Stimulated activated CD8-positive, alpha-beta memory T cell treated with anti-CD3 and anti-CD28 coated beads, Interleukin-15, amount 100 ng/mL, for 1 hour (primary cell): ENCODE results near the gene ZBTB4.

Experiments
- DNase-seq: peaks from one replicate; pipeline ENCODE4 v3.0.0-alpha.2; 2020; ENCODE audit warnings: low read depth

Gene ZBTB4

GRCh38 chr17:7440834-7441195 is 38.6 kb downstream of the ZBTB4 start:
- DNase-seq: no peak

DNA sequence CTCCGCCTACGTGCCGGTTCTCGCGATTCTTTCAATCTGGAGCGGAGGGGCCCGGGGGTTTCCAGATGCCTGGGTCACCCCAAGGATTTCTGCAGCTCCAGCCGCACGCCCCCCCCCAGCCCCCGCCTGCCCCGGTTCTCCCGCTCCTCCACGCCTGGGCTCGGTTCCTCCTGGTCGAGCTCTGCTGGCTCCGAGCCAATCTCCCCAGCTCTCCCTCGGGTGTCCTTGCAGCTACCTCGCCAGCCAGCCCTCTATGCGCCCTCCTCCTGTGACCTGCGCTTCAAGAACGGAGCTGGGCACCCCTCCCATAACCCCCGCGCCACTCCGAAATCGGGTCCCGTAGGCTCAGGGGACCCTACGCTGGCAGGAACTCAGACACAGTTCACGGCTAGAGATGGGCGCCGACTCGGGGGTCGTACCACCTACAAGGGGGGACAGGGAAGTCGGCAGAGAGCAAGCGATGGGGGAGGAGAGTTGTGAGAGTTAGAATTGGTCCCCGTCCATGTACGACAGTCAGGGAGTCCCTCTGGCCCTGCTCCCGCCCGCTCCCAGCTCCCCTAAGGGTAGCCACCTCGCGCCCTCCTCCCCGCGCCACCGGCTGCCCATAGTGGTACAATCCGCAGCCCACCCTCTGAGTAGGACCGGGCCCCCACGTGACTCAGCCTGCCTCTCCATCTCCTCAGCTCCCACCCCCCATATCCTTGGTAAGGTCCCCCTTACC is 39.2 kb downstream of the ZBTB4 start:
- DNase-seq: no peak

DNA sequence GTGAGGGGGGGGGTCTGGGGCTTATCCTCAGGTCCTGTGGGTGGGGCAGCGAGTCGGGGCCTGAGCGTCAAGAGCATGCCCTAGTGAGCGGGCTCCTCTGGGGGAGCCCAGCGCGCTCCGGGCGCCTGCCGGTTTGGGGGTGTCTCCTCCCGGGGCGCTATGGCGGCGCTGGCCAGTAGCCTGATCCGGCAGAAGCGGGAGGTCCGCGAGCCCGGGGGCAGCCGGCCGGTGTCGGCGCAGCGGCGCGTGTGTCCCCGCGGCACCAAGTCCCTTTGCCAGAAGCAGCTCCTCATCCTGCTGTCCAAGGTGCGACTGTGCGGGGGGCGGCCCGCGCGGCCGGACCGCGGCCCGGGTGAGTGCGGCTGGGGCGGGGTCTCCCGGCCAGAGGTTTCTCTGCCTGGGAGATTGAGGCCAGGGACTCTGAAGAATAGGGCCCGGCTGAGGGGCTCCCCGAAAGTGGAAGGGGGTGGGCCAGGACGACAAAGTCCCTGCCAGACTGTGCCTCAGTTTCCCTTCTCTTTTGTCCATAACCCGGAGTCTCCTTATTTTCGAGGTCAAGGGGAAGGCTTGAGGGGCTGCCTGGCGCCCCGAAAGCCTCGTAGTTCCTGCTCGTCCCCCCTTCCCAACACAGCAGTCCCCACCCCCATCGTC is 39.8 kb downstream of the ZBTB4 start, which contains the start of gene FGF11:
Gene FGF11 (plus strand): TSS at position 51 of the 651 bp plus-strand sequence. CDS start 109 bp downstream, at position 160.
- DNase-seq: no peak

DNA sequence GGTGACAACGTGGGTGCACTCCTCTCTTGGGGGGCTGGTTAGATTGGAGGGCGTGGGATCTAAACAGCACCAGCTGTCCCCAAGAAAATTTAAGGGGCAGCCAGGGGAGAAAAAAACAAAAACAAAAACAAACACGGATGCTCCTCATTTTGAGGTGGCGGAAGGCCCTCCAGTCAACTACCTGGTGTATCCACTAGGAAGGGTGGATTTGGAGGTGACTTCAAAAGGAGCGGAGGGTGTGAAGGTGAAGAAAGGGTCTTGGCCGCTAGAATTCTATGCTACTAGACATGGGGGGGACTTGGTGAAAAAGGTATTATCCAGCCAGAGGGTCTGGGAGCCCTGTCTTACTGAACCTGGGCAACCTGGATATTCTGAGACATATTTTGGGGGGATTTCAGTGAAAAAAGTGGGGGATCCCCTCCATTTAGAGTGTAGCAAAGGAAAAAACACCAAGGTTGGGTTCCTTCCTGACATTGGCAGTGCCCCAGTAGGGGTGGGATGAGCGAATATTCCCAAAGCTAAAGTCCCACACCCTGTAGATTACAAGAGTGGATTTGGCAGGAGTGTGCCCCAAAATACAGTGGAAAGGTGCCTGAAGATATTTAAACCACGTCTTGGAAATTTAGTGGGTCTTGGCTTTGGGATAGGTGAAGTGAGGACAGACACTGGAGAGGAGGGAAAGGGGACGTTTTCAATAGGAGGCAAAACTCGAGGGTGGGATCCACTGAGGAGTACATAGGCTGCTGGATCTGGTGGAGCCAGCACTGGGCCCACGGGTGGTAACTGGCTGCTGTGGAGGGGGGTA is 40.6 kb downstream of the ZBTB4 start:
- DNase-seq: no peak

DNA sequence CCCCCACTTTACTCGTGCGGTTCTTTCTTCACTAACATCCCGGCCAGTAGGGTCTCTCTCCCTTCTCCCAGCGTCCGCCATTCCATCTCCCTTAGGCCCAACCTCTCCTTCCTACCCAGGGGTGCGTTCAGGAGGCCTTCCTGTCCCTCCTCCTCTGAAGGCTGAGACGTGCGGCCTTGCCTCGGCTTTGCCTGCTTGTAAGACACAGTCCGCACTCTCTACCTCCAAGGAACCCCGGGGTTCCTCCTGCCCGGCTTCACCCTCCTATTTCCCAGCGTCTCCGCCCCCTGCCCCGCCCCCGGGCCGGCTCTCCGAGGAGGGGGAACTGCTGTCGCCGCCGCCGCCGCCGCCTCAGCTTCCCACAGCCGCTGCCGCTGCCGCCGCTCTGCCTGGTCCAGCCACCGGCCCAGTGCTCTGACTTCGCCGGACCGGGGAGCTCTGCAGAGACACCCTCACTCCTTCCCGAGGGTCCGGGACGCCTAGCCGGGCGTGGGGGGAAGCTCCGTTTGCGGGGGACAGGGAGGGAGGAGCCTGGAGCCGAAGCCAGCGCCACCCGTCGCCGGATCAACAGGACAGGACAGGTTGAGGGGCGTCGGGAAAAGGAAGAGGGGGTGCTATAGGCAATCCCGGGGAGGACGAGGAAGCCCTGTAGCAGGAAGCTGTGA is 41.3 kb downstream of the ZBTB4 start:
- no peak for DNase-seq

- DNase-seq: no peak
Measured at GRCh38 chr17:7437369-7437863, 42.0 kb downstream of the ZBTB4 start.

DNA sequence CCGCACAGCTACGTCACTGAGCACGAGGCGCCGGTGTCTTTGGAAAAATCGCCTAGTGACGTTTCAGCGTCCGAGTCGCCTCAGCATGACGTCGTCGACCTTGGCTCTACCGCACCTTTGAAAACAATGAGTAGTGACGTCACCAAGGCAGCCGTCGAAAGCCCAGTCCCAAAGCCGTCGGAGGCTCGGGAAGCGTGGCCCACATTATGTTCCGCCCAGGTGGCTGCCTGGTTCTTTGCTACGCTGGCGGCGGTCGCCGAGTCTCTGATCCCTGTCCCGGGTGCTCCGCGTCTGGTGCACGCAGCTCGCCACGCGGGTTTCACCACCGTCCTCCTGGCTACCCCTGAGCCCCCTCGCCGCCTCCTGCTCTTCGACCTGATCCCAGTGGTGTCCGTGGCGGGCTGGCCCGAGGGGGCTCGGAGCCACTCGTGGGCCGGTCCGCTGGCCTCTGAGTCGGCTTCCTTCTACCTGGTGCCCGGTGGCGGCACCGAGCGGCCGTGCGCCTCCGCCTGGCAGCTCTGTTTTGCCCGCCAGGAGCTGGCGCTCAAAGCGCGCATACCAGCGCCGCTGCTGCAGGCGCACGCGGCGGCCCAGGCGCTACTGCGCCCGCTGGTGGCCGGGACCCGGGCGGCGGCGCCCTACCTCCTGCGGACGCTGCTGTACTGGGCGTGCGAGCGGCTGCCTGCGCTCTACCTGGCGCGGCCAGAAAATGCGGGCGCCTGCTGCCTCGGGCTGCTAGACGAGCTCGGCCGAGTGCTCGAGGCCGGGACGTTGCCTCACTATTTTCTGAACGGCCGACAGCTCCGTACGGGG is 42.7 kb downstream of the ZBTB4 start:
- peak; percentile 54 for DNase-seq

GRCh38 chr17:7435676-7436555 is 43.5 kb downstream of the ZBTB4 start:
- DNase-seq: peak; percentile 27

DNA sequence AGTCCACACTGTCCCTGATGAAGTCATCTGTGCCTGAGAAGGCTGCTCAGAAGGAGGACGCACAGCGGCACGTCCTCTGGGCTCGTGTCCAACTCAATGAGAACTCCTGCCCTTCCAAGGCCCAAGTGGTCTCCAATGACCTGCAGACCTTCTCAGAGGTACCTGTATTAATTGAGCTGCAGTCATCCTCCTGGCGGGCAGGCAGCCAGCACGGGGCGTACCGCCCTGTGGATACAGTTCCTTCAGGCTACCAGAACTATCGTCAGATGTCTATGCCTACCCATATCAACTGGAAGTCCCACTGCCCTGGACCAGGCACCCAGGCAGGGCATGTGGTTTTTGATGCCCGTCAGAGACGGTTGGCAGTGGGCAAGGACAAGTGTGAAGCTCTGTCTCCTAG is 47.1 kb downstream of the ZBTB4 start:
- DNase-seq: no peak

DNA sequence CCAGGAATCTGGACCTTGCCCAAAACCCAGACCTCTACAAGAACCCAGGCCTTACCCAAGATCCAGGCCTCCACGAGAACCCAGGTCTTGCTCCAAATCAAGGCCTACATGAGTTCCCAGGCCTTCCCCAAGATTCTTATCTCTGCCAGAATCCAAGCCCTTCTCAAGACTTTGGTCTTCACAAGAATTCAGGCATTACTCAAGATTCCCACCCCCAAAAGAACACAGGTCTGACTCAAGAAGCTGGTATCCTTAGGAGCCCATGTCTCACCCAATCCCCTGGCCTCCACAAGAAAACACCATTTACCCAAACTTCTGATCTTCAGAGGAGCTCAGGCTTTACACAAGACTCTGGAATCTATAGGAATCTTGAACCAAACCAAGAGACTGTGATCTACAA is 48.2 kb downstream of the ZBTB4 start:
- no peak for DNase-seq

GRCh38 chr17:7429722-7430121 is 49.7 kb downstream of the ZBTB4 start:
- DNase-seq: no peak

DNA sequence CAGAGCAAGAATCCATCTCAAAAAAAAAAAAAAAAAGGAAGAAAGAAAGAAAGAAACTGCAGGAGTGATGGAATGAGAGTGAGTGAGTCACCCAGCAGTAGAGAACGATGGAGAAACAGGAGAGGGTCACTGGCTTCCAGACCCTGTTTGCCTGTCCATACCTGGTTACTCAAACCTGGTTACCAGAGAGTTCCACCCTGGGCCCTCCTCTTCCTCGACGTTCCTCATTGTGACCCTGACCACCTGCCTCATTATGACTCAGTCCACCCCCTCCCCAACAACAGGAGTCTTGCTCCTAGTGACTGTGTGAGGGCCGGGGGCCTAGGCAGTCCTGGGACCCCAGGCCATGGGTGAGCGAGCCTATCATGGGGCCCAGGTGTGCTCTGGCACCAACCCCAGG is 50.9 kb downstream of the ZBTB4 start, which contains the start of gene SPEM3:
Gene SPEM3 (plus strand): TSS at position 301 of the 400 bp plus-strand sequence. CDS start 46 bp downstream, at position 347.
- no peak for DNase-seq

DNA sequence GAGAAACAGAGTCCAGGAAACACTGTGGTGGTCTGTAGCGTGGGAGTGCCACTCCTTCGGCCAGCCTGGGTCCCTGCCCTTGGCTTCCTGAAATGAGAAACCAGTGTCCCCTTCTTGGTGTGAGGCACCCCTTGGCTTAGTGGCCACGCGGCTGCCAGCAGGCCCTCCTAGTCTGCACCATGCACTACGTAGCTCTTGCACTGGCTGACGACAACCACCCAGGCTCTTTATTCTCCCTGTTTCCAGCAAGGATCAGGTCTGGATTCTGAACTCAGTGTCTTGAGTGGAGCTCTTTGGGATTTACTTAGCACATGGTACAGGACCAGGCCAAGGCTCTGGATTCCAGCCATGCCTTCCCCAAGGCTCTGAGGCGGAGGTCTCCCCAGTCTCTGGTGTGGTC is 51.9 kb downstream of the ZBTB4 start:
- DNase-seq: no peak

- no peak for DNase-seq
Measured at GRCh38 chr17:7426896-7427489, 52.4 kb downstream of the ZBTB4 start.

- DNase-seq: no peak
Measured at GRCh38 chr17:7426203-7426863, 53.1 kb downstream of the ZBTB4 start.

DNA sequence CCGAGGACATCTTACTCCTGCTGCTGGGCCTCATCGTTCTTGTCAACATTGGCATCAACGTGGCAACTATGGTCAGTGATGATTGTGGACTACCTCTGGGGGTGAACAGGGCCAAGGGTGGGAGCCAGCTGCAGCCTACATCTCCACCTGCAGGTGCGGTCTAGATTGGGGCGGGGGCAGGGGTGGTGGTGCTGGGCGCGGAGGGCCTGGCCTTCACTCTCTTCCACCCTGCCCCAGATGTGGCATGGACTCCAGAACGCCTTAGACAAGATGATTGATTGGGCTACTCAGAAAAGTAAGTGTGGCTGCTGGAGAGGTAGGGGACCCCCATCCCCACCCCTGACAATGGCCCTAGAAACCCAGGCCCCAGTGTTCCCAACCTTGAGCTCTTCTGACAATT is 53.7 kb downstream of the ZBTB4 start:
- DNase-seq: no peak

DNA sequence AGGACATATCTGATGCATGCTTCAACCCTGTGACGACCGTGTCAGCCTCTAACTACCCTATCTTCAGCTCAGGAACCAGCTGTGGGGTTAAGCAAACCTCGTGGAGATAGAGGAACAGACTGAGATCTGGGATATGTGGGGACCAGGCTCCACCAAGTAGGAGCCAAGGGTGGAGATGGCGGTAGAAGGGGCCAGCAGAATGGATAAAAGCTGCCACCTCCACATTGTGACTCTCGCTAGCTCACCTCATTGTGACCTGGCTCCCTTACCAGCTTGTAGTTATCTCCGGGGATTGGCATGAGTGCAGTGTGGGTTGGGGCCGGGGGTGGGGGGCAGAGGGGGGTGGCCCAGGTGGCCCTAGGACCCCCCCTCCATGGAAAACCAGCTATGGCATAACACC is 54.1 kb downstream of the ZBTB4 start, which contains the start of gene SPEM2:
Gene SPEM2 (plus strand): TSS at position 301 of the 400 bp plus-strand sequence. CDS start 73 bp downstream, at position 374.
- DNase-seq: no peak

DNA sequence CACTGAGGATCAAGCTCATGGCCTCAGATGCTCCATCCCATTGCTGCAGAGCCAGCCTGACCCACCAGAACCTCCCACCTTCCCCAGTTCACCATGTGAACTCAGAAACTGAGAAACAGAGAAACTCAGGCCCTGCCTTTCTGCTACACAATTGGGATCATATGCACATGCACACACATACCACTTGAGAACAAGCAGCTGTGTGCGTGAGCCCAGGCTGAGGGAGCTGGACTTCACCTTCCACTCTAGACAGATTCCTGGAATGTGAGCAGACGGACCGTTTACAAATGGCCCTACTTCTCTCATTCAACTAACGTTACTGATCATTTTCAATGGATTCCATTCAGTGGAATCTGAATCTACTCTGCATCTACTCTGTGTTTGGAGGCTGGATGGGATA is 55.8 kb downstream of the ZBTB4 start:
- no peak for DNase-seq

- no peak for DNase-seq
Measured at GRCh38 chr17:7421186-7421585, 58.2 kb downstream of the ZBTB4 start.
